Astrocyte (in vitro differentiated cells and primary cell): ENCODE results near the gene FAM240B. TPM values are rescaled to one million over a fixed set of nuclear protein-coding genes. Genes with fewer than 3 reads are reported as not detected.

Experiments used
- DNase-seq: peaks from one replicate; pipeline ENCODE4 v3.0.0-alpha.2; 2010; ENCODE audit warnings: low read depth
- FAIRE-seq: peaks from 2 replicates; lab custom pipeline; 2011; peaks lifted over from hg19 to GRCh38; lab: Jason Lieb, UNC
- H2AFZ ChIP-seq: 2 replicates; pipeline ENCODE4 v1.6.0; 2012; ENCODE audit warnings: low read depth, low read length, inconsistent platforms
- H3K27ac ChIP-seq: 2 replicates; pipeline ENCODE4 v1.5.1; 2011; ENCODE audit warnings: low read depth, low read length, inconsistent platforms
- H3K27me3 ChIP-seq: 2 replicates; pipeline ENCODE4 v1.6.0; 2011; ENCODE audit warnings: low read length, inconsistent platforms; ENCODE audit not compliant: insufficient read depth
- H3K36me3 ChIP-seq: 2 replicates; pipeline ENCODE4 v1.5.1; 2011; ENCODE audit warnings: low read length, inconsistent platforms; ENCODE audit not compliant: insufficient read depth
- H3K4me1 ChIP-seq: 2 replicates; pipeline ENCODE4 v1.5.1; 2011; ENCODE audit warnings: low read length, inconsistent platforms; ENCODE audit not compliant: insufficient read depth
- H3K4me2 ChIP-seq: 2 replicates; pipeline ENCODE4 v1.6.0; 2012; ENCODE audit warnings: low read length, inconsistent platforms
- H3K4me3 ChIP-seq: 2 replicates; pipeline ENCODE4 v1.5.1; 2011; ENCODE audit warnings: low read depth, mild to moderate bottlenecking, low read length, inconsistent platforms; ENCODE audit not compliant: insufficient read depth
- H3K79me2 ChIP-seq: 2 replicates; pipeline ENCODE4 v1.6.0; 2012; ENCODE audit warnings: mild to moderate bottlenecking, low read length, inconsistent platforms; ENCODE audit not compliant: insufficient read depth
- H3K9ac ChIP-seq: 2 replicates; pipeline ENCODE4 v1.6.0; 2012; ENCODE audit warnings: mild to moderate bottlenecking, low read length, inconsistent platforms
- H3K9me3 ChIP-seq: 2 replicates; pipeline ENCODE4 v1.5.1; 2012; ENCODE audit warnings: low read depth, mild to moderate bottlenecking, low read length, inconsistent platforms; ENCODE audit not compliant: insufficient read depth
- H4K20me1 ChIP-seq: 2 replicates; pipeline ENCODE4 v1.6.0; 2012; ENCODE audit warnings: low read length, inconsistent platforms; ENCODE audit not compliant: insufficient read depth
- H3K27ac Mint-ChIP-seq: one replicate; pipeline ENCODE4 v1.8.0; 2021; ENCODE audit warnings: mild to moderate bottlenecking, mixed read lengths; ENCODE audit not compliant: unreplicated experiment
- H3K27me3 Mint-ChIP-seq: one replicate; pipeline ENCODE4 v1.8.0; 2021; ENCODE audit warnings: low read depth, mixed read lengths; ENCODE audit not compliant: unreplicated experiment
- H3K36me3 Mint-ChIP-seq: one replicate; pipeline ENCODE4 v1.8.0; 2021; ENCODE audit warnings: low read depth, mixed read lengths; ENCODE audit not compliant: unreplicated experiment
- H3K4me1 Mint-ChIP-seq: one replicate; pipeline ENCODE4 v1.8.0; 2021; ENCODE audit warnings: low read depth, mixed read lengths; ENCODE audit not compliant: unreplicated experiment
- H3K4me3 Mint-ChIP-seq: one replicate; pipeline ENCODE4 v1.8.0; 2021; ENCODE audit warnings: mild to moderate bottlenecking, moderate library complexity, mixed read lengths; ENCODE audit not compliant: unreplicated experiment
- H3K9me3 Mint-ChIP-seq: one replicate; pipeline ENCODE4 v1.8.0; 2021; ENCODE audit warnings: mild to moderate bottlenecking, mixed read lengths; ENCODE audit not compliant: unreplicated experiment
- CTCF ChIP-seq: IDR thresholded peaks from 2 replicates; pipeline ENCODE4 v1.5.1; 2011; ENCODE audit warnings: low read depth, mild to moderate bottlenecking, inconsistent platforms, low read length, moderate library complexity; ENCODE audit not compliant: insufficient read depth
- EZH2 ChIP-seq: IDR thresholded peaks from 2 replicates; pipeline ENCODE4 v1.6.1; 2012; ENCODE audit warnings: mild to moderate bottlenecking, low read length, inconsistent platforms; ENCODE audit not compliant: insufficient read depth
- total RNA-seq: library from RNA; stranded (reverse); gene quantifications from 2 replicates; pipeline ENCODE4 v1.2.1, GENCODE V29; 2021

Gene FAM240B
- total RNA-seq, 1 donor from 2014 or later = not detected

- H3K27me3 ChIP-seq = peaks cover 2% of the 10 kb centered on the region
- H3K79me2 ChIP-seq = no peaks in the 10 kb centered on the region
- Mint-ChIP-seq H3K36me3 (no peaks in the 10 kb centered on the region), H3K4me3 (no peak overlapping the region), H3K9me3 (peaks cover 4% of the 10 kb centered on the region), H3K27me3 (peaks cover 2% of the 10 kb centered on the region), H3K27ac (no peak overlapping the region), H3K4me1 (peaks cover 4% of the 10 kb centered on the region)
- no peak overlapping the region for H3K9ac ChIP-seq
- no peaks in the 10 kb centered on the region for H3K4me1 ChIP-seq
- no peaks in the 10 kb centered on the region for H4K20me1 ChIP-seq
- H3K4me2 ChIP-seq = no peak overlapping the region
- H3K4me3 ChIP-seq = no peak overlapping the region
- DNase-seq (no peak), FAIRE-seq (no peak)
- H3K27ac ChIP-seq = no peak overlapping the region
- H3K36me3 ChIP-seq = no peaks in the 10 kb centered on the region
- TF ChIP-seq CTCF = no peak
- TF ChIP-seq EZH2 = no peak
- no peaks in the 10 kb centered on the region for H3K9me3 ChIP-seq
- no peak overlapping the region for H2AFZ ChIP-seq
Measured at GRCh38 chr9:38744484-38744883, 24.6 kb upstream of the FAM240B start.

GRCh38 chr9:38737246-38737645 is 17.3 kb upstream of the FAM240B start:
- Histone ChIP-seq H3K27me3 (no peaks in the 10 kb centered on the region), H3K9ac (no peak overlapping the region), H3K4me2 (no peak overlapping the region), H3K36me3 (no peaks in the 10 kb centered on the region), H3K79me2 (no peaks in the 10 kb centered on the region), H3K4me1 (no peaks in the 10 kb centered on the region), H3K4me3 (no peak overlapping the region), H3K9me3 (no peaks in the 10 kb centered on the region), H2AFZ (no peak overlapping the region), H4K20me1 (no peaks in the 10 kb centered on the region), H3K27ac (no peak overlapping the region)
- TF ChIP-seq EZH2 (no peak), CTCF (no peak)
- Mint-ChIP-seq H3K27ac (no peak overlapping the region), H3K36me3 (no peaks in the 10 kb centered on the region), H3K4me1 (no peaks in the 10 kb centered on the region), H3K27me3 (peaks cover 17% of the 10 kb centered on the region), H3K9me3 (peaks cover 2% of the 10 kb centered on the region), H3K4me3 (no peak overlapping the region)
- DNase-seq (no peak), FAIRE-seq (no peak)

GRCh38 chr9:38734831-38735230 is 14.9 kb upstream of the FAM240B start:
- H3K36me3 Mint-ChIP-seq = no peaks in the 10 kb centered on the region
- no peak for FAIRE-seq

More at GRCh38 chr9:38734831-38735230, 14.9 kb upstream of the FAM240B start:
- TF ChIP-seq CTCF (no peak), EZH2 (no peak)
- H3K4me3 ChIP-seq = no peak overlapping the region
- no peak for DNase-seq
- Mint-ChIP-seq H3K27ac (no peak overlapping the region), H3K27me3 (peaks cover 17% of the 10 kb centered on the region), H3K9me3 (peaks cover 2% of the 10 kb centered on the region), H3K4me3 (no peak overlapping the region), H3K4me1 (no peaks in the 10 kb centered on the region)
- no peak overlapping the region for H3K9ac ChIP-seq
- no peak overlapping the region for H3K27ac ChIP-seq
- H4K20me1 ChIP-seq = no peaks in the 10 kb centered on the region
- H3K36me3 ChIP-seq = no peaks in the 10 kb centered on the region
- H2AFZ ChIP-seq = no peak overlapping the region
- no peaks in the 10 kb centered on the region for H3K27me3 ChIP-seq
- no peak overlapping the region for H3K4me2 ChIP-seq
- no peaks in the 10 kb centered on the region for H3K4me1 ChIP-seq
- H3K79me2 ChIP-seq = no peaks in the 10 kb centered on the region
- H3K9me3 ChIP-seq = no peaks in the 10 kb centered on the region
